GM19324 (cell line): ENCODE results near the gene HAS3.
"Not testable (repeated sequence)": the region's sequence is repeated elsewhere in the genome, so short reads cannot be mapped to it uniquely, and the experiment has no call there.

Source experiments
- ATAC-seq: cut with Tn5 transposase; IDR thresholded peaks from one replicate; pipeline ENCODE4 v1.9.1; 2021; ENCODE audit warnings: mild to moderate bottlenecking, moderate library complexity; ENCODE audit not compliant: unreplicated experiment, low FRiP score

Gene HAS3

DNA sequence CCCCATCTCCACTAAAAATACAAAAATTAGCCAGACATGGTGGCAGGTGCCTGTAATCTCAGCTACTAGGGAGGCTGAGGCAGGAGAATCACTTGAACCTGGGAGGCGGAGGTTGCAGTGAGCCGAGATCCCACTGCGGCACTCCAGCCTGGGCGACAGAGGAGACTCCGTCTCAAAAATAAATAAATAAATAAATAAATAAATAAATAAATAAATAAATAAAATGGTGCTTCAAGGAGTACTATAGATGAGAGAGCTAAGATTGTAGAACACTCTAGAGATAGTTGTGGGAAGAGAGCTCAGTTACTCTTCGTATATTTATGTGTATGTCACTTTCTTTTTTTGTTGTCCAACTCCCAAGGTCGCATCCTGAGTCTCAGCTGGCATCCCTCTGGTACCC is 34.0 kb downstream of the HAS3 start:
- ATAC-seq = not testable (repeated sequence)

DNA sequence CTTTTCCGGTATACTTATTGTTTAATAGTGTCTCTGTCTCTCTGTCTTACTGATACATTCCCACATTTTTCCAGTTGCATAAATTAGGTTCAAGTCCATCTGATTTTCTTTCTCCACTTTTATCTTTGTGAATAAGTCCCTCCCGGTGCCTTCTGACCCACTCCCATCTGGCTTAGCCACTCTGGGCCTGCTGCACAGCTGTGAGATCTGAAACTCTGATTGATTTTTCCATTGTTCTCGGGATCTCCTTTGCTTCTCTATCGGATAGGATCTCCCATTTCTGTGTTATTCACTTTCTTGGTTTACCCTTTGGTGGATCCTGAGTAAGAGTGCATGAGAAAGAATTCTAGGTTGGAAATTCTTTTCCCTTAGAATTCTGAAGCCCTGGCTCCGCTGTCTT is 35.6 kb downstream of the HAS3 start:
- ATAC-seq = no peak

DNA sequence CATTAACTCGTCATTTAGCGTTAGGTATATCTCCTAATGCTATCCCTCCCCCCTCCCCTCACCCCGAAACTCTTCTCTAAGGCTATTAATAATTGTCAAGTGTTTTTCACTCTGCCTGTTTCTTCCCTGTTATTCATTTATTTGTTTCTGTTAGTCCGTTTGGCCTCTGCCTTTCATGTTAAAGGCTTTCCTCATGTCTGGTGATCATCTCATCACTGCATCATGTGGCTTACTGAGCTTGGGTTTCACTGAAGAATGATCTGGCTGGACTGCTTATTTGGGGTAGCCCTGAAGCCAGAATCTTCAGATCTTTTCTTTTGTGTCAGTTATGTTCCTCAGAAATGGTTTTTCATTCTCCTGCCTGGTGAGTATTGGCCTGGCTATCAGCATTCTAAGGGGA is 36.5 kb downstream of the HAS3 start:
- no peak for ATAC-seq

GRCh38 chr16:69143116-69143515 is 37.7 kb downstream of the HAS3 start:
- ATAC-seq = no peak

- no peak for ATAC-seq
Observed at GRCh38 chr16:69145658-69146057, 40.2 kb downstream of the HAS3 start.

- not testable (repeated sequence) for ATAC-seq
Observed at GRCh38 chr16:69149621-69150020, 44.2 kb downstream of the HAS3 start.

GRCh38 chr16:69150146-69150865 is 44.9 kb downstream of the HAS3 start:
- ATAC-seq = no peak

DNA sequence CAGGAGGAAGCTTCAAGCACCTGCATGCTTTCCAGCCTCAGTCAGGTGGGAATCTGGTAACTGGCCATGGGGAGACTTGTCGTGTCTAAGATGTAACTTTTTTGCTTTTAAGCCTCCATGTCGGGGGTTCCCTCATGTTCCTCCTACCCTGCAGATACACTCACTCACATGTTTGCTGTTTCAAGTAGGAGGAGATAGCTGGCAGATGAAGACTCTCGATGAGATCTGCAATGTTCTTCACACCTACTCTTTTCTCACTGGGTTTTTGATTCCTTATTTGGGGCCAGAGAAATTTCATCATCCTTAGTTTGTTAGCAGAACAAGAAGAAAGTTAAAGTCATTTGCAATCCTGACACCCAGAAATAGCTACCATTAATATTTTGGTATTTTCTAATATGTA is 51.7 kb downstream of the HAS3 start:
- no peak for ATAC-seq

- no peak for ATAC-seq
Observed at GRCh38 chr16:69160192-69160591, 54.7 kb downstream of the HAS3 start.

DNA sequence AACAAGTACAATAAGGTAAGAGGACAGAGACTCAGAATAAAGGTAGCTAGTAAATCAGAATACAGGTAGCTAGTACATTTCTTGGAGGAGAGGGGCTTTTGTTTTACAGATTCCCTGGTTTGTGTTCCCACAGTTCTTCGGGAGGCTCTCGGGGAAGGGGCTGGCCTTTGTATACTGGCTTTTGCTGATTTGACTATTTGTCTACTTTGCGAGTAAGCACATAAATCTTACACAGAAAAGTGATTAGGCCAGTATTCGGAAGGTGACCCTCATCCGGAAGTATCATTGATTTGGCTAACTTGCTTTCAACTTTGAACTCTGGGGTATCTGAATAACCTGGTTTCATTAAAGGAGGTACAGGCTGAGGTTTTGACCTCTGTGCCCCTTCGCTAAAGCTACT is 60.1 kb downstream of the HAS3 start:
- ATAC-seq = no peak

- no peak for ATAC-seq
Observed at GRCh38 chr16:69166221-69166833, 60.9 kb downstream of the HAS3 start.

GRCh38 chr16:69166946-69167930 is 61.8 kb downstream of the HAS3 start:
- no peak for ATAC-seq
